BLaER1 treated with 17β-estradiol and CSF1 and Interleukin-3, amounts not matched to agents 10 nM and 100 nM (cell line): Measurements from ENCODE around the gene TPSG1.
"Not testable (repeated sequence)": the region's sequence is repeated elsewhere in the genome, so short reads cannot be mapped to it uniquely, and the experiment has no call there.

Experiments used
- H3K27ac ChIP-seq, 11 experiments: shearing (Covaris generic); formaldehyde crosslinking; 2 replicates each; pipeline ENCODE4 v1.8.1; 2022
- H3K27me3 ChIP-seq, 11 experiments: shearing (Covaris generic); formaldehyde crosslinking; 2 replicates each; pipeline ENCODE4 v1.8.1; 2022
- H3K36me3 ChIP-seq, 11 experiments: shearing (Covaris generic); formaldehyde crosslinking; 2 replicates each; pipeline ENCODE4 v1.8.1; 2022
- H3K4me1 ChIP-seq, 10 experiments: shearing (Covaris generic); formaldehyde crosslinking; 2 replicates each; pipeline ENCODE4 v1.8.1; 2022
- H3K4me2 ChIP-seq, 11 experiments: shearing (Covaris generic); formaldehyde crosslinking; 2 replicates each; pipeline ENCODE4 v1.8.1; 2022
- H3K4me3 ChIP-seq, 10 experiments: shearing (Covaris generic); formaldehyde crosslinking; 2 replicates each; pipeline ENCODE4 v1.8.1; 2022
- H3K9ac ChIP-seq, 11 experiments: shearing (Covaris generic); formaldehyde crosslinking; 2 replicates each; pipeline ENCODE4 v1.8.1; 2022
- H3K9me3 ChIP-seq, 11 experiments: shearing (Covaris generic); formaldehyde crosslinking; replicated peaks in 1 of 11; 2 replicates each; pipeline ENCODE4 v1.8.1; 2022
- H4K20me1 ChIP-seq, 11 experiments: shearing (Covaris generic); formaldehyde crosslinking; 2 replicates each; pipeline ENCODE4 v1.8.1; 2022
- Cebpa-rat ChIP-seq, 11 experiments: shearing (Covaris generic); IDR thresholded peaks; 2 replicates each; pipeline ENCODE4 v1.8.1; 2022

The TPSG1 gene

GRCh38 chr16:1245452-1246020, 20.5 kb upstream of the TPSG1 start:
- Histone ChIP-seq H3K4me3 (no peak overlapping the region), H3K9ac (0 out of 22 replicates have a peak overlapping the region, but pooled peaks of 2 of the 11 experiments have one; percentile 1 to 13), H3K9me3 (no peaks in the 10 kb centered on the region), H3K4me1 (peaks cover 7 to 28% (median 22%) of the 10 kb centered on the region in 10 experiments; a peak in 17 of 20 replicates), H3K27ac (no peak overlapping the region), H4K20me1 (no peaks in the 10 kb centered on the region; a peak in 1 of 22 replicates), H3K27me3 (no peaks in the 10 kb centered on the region), H3K36me3 (no peaks in the 10 kb centered on the region), H3K4me2 (peak overlapping the region in 7 of 11 experiments; percentile 11 to 62 (median 36); a peak in 9 of 22 replicates)
- TF ChIP-seq Cebpa-rat (IDR thresholded peaks at IDR 0.05), result no peak

DNA sequence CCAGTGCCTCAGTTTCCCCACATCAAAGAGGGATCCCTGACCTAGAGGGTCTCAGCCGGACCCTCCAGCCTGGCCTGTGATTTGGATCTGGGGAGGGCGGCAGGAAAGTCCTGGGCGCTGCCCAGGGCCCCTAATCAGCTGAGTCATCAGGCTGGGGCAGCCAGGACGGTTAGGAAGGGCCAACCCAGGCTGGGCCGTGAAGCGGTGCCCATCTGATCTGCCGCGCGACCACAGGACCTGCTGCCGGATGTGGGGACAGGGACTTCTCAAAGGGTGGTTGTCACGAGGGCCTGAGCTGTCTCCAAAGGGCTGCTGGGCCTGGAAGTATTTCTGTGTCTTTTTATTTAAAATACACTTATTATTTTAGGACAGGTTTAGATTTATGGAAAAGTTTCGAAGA, 19.8 kb upstream of the TPSG1 start:
- Histone ChIP-seq H3K4me3 (no peak overlapping the region), H3K9me3 (no peaks in the 10 kb centered on the region), H3K4me2 (no peak overlapping the region), H3K36me3 (no peaks in the 10 kb centered on the region), H3K4me1 (peaks cover 7 to 28% (median 23%) of the 10 kb centered on the region in 10 experiments; a peak in 17 of 20 replicates), H3K27ac (no peak overlapping the region), H3K9ac (0 out of 22 replicates have a peak overlapping the region, but pooled peaks of 2 of the 11 experiments have one; percentile 13 to 14), H4K20me1 (no peaks in the 10 kb centered on the region; a peak in 1 of 22 replicates), H3K27me3 (no peaks in the 10 kb centered on the region)
- no peak for TF ChIP-seq Cebpa-rat (IDR thresholded peaks at IDR 0.05)

DNA sequence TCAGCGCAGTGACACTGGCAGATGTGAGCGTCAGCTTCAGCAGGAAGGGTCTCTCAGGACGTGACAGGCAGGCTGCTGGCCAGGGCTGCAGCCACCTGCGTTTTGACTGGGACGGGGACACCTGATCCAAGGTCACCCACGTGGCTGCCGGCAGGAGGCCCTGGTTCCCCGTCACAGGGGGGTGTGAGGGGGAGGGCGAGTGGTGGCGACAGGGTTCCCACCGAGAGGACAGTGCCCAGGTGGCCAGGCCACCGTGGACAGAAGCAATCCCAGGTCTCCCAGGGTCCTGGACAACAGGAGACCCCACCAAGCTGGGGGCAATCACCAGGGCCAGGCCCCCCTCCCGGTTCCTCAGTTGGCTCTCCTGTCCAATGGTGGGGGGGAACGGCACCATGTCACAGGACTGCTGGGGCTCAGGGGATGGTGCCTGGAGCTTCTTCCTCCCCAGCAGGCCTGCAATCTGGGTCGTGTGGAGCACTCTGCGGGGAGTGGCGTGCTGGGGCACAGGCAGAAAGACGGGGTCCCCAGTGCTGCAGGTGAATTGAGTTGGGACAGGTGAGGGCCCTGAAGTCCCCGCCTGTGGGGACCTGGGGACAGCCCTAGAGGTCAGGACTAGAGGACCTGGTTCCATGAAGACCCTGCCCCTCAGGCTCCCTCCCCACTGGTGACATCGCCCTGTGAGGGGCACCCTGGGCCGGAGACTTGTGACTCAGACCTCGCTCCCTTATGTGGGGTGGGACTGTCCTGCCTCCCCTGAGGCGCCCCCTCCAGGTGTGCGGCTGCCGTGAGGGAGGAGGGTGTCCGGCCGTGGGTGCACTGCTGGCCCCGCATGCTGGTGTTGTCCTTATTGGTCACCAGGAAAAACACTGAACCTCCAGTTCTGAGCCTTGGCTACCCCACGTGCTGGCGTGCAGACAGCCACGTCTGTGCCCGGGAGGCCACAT, 19.1 kb upstream of the TPSG1 start:
- H3K36me3 ChIP-seq, H4K20me1 ChIP-seq, H3K27me3 ChIP-seq, H3K4me2 ChIP-seq, H3K4me3 ChIP-seq, H3K27ac ChIP-seq, H3K9me3 ChIP-seq: not testable (repeated sequence)
- Histone ChIP-seq H3K4me1 (peaks cover 7 to 28% (median 24%) of the 10 kb centered on the region in 10 experiments; a peak in 17 of 20 replicates), H3K9ac (0 out of 22 replicates have a peak overlapping the region, but pooled peaks of 1 of the 11 experiments have one; percentile 14)

DNA sequence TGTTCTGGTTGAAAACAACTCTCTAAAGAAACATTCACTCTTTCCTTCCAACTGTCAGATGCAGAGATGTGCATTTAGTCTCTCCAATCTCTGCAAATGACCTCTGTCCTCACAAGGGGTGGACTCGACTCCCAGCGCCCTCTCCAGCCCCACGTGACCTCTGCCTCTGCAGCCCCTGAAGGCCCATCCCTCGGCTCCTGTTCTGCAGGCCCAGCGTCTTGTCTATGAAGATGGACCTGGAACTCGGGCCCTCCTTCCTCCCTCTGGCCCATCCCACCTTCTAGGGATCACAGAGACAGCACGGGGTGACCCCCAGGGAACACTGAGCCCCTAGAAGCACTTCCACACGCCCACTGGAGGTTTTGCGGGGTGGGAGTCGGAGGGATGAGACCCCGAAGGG, 18.3 kb upstream of the TPSG1 start:
- H3K4me3 ChIP-seq, H4K20me1 ChIP-seq, H3K9me3 ChIP-seq, H3K4me2 ChIP-seq, H3K27me3 ChIP-seq, H3K27ac ChIP-seq, H3K9ac ChIP-seq, H3K36me3 ChIP-seq: not testable (repeated sequence)
- H3K4me1 ChIP-seq, result peaks cover 7 to 32% (median 25%) of the 10 kb centered on the region in 10 experiments; a peak in 17 of 20 replicates

- not testable (repeated sequence) for H3K36me3 ChIP-seq
These were observed 16.0 kb upstream of the TPSG1 start for GRCh38 chr16:1241081-1241480.

DNA sequence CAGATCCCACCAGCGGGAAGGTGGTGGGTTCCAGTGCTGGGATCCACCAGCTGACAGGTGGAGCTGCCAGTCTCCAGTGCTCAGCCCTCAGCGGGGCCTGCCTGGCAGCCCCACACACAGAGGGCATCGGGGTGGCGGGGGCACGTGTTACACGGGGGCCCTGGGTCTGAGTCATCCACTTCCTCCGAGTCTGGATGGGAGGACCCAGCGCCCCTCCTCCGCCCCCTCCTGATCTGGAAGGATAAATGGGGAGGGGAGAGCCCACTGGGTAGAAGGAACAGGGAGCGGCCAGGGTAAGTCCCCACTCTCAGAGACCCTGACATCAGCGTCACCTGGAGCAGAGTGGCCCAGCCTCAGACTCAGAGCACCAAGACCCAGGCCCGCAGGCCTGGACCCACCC, 15.4 kb upstream of the TPSG1 start, which contains the start of gene TPSAB1:
Gene TPSAB1 (plus strand): TSS at position 270 of the 400 bp plus-strand sequence. CDS start 234 bp downstream, outside the sequence.
- H3K27ac ChIP-seq, H3K36me3 ChIP-seq, H3K9me3 ChIP-seq, H4K20me1 ChIP-seq, H3K27me3 ChIP-seq, H3K9ac ChIP-seq, H3K4me3 ChIP-seq: not testable (repeated sequence)
- Histone ChIP-seq H3K4me1 (peaks cover 0 to 11% (median 5%) of the 10 kb centered on the region in 10 experiments; a peak in 12 of 20 replicates), H3K4me2 (peak within 1 kb of the TSS in 1 of 11 experiments; percentile 15; a peak in 2 of 22 replicates)

More at GRCh38 chr16:1241081-1241480, 16.0 kb upstream of the TPSG1 start:
- H3K4me2 ChIP-seq, H3K9me3 ChIP-seq, H3K9ac ChIP-seq, H4K20me1 ChIP-seq, H3K27me3 ChIP-seq, H3K4me3 ChIP-seq, H3K27ac ChIP-seq: not testable (repeated sequence)
- peaks cover 0 to 18% (median 11%) of the 10 kb centered on the region in 10 experiments; a peak in 17 of 20 replicates for H3K4me1 ChIP-seq

GRCh38 chr16:1239575-1239974, 14.5 kb upstream of the TPSG1 start:
- H3K9ac ChIP-seq, H3K27me3 ChIP-seq, H3K4me3 ChIP-seq, H3K4me1 ChIP-seq, H3K36me3 ChIP-seq, H3K27ac ChIP-seq, H4K20me1 ChIP-seq, H3K9me3 ChIP-seq: not testable (repeated sequence)
- peak overlapping the region in 1 of 11 experiments; percentile 15; a peak in 2 of 22 replicates for H3K4me2 ChIP-seq

DNA sequence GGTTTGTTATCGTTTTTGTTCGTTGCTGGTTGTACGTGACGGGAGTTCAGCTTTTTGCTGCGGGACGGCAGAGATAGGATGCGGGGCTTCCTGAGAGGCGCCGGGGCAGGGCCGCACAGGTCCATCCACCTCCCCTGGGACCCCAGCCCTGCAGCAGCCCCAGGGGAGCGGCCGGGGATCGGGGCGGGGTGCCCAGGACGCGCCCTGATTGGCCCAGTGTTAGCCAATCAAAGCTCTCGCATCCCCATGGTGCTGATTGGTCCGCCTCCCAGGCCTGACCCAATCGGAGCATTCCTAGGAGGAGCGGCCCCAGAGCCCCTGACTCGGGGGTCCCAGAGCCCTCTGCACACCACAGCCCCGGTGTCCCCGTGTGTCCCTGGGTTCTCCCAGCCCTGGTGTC, 13.8 kb upstream of the TPSG1 start:
- H3K4me3 ChIP-seq, H3K4me1 ChIP-seq, H3K27me3 ChIP-seq, H3K27ac ChIP-seq, H3K9me3 ChIP-seq, H3K36me3 ChIP-seq, H3K9ac ChIP-seq, H4K20me1 ChIP-seq: not testable (repeated sequence)
- H3K4me2 ChIP-seq, result peak overlapping the region in 3 of 11 experiments; percentile 19 to 25 (median 24); a peak in 3 of 22 replicates

GRCh38 chr16:1237990-1238389, 12.9 kb upstream of the TPSG1 start:
- no peak overlapping the region for H3K4me3 ChIP-seq
- H3K4me1 ChIP-seq, result peaks cover 0 to 8% (median 0%) of the 10 kb centered on the region in 10 experiments; a peak in 6 of 20 replicates
- H3K27ac ChIP-seq, result no peak overlapping the region
- peaks cover 0 to 4% (median 0%) of the 10 kb centered on the region in 11 experiments; a peak in 1 of 22 replicates for H4K20me1 ChIP-seq
- no peak overlapping the region for H3K4me2 ChIP-seq
- TF ChIP-seq Cebpa-rat (IDR thresholded peaks at IDR 0.05), result no peak
- H3K9ac ChIP-seq, result no peak overlapping the region
- no peaks in the 10 kb centered on the region; a peak in 1 of 22 replicates for H3K27me3 ChIP-seq
- H3K36me3 ChIP-seq, result no peaks in the 10 kb centered on the region
- no peaks in the 10 kb centered on the region for H3K9me3 ChIP-seq

DNA sequence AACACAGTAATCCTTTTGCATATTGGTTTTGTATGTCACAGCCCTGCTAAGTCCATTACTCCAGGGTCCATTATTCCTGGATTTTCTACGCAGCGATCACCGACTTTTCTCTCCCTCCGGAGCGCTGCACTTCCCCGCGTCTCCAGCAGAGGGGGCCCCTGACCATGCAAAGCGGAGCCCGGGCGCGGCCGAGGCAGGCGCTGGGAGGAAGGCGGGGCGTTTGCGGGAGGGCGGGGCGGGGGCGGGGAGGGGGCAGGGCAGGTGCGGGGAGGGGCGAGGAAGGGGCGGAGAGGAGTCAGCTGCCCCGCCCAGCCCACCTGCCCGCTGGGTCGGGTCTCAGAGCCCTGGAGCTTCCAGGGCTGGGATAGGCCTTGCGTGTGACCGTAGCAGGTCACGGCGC, 11.6 kb upstream of the TPSG1 start:
- not testable (repeated sequence) for H3K36me3 ChIP-seq, H4K20me1 ChIP-seq, H3K9me3 ChIP-seq, H3K4me2 ChIP-seq, H3K9ac ChIP-seq, H3K4me1 ChIP-seq, H3K27ac ChIP-seq, H3K27me3 ChIP-seq, H3K4me3 ChIP-seq

- H3K36me3 ChIP-seq, H4K20me1 ChIP-seq, H3K4me1 ChIP-seq, H3K9me3 ChIP-seq, H3K27me3 ChIP-seq, H3K4me2 ChIP-seq, H3K27ac ChIP-seq, H3K4me3 ChIP-seq, H3K9ac ChIP-seq: not testable (repeated sequence)
These were observed 7.1 kb upstream of the TPSG1 start for GRCh38 chr16:1232049-1232748.

- not testable (repeated sequence) for H3K9ac ChIP-seq, H3K4me3 ChIP-seq, H3K27me3 ChIP-seq, H3K4me2 ChIP-seq, H3K27ac ChIP-seq, H4K20me1 ChIP-seq, H3K9me3 ChIP-seq, H3K4me1 ChIP-seq, H3K36me3 ChIP-seq
These were observed 6.2 kb upstream of the TPSG1 start for GRCh38 chr16:1231301-1231700.
